ENCODE data around the gene YRDC. TPM values are rescaled to one million over a fixed set of nuclear protein-coding genes. Genes with fewer than 3 reads are reported as not detected.
A peak's percentile ranks its signal among the peaks of the same experiment; 100 is the strongest.

Gene YRDC
- total and polyA plus RNA-seq, 2 of the 13 experiments (the other 11 are each of a cell fraction or from before 2014, with no cell fraction given), result 27.5 to 29.2 TPM

- TF ChIP-seq ZBTB7A (CRISPR knock-in tag; IDR thresholded peaks at IDR 0.05) (0 out of 2 replicates have a peak, but pooled peaks have one; percentile 18), ZNF776 (CRISPR knock-in tag; IDR thresholded peaks at IDR 0.05) (peak; percentile 80; the same call in 1 of the 2 replicates), XRCC5 (optimal IDR thresholded peaks at IDR 0.05; ENCODE audit: low read length) (no peak), ZNF124 (CRISPR knock-in tag; IDR thresholded peaks at IDR 0.05) (no peak), ZBTB7B (CRISPR knock-in tag; IDR thresholded peaks at IDR 0.05) (no peak), ZNF468 (CRISPR knock-in tag; IDR thresholded peaks at IDR 0.05) (no peak), RAD51 (IDR thresholded peaks at IDR 0.05; ENCODE audit: borderline replicate concordance) (no peak), ZNF766 (CRISPR knock-in tag; IDR thresholded peaks at IDR 0.05; ENCODE audit: borderline replicate concordance) (0 out of 2 replicates have a peak, but pooled peaks have one; percentile 33), ZNF33A (CRISPR knock-in tag; IDR thresholded peaks at IDR 0.05; ENCODE audit: borderline replicate concordance) (no peak; the same call in 1 of the 2 replicates), TEF (CRISPR knock-in tag; IDR thresholded peaks at IDR 0.05) (no peak), ESRRA (CRISPR knock-in tag; IDR thresholded peaks at IDR 0.05; ENCODE audit: low read depth) (no peak), GPN1 (CRISPR knock-in tag; IDR thresholded peaks at IDR 0.05; ENCODE audit: borderline replicate concordance) (no peak), FOXO1 (CRISPR knock-in tag; IDR thresholded peaks at IDR 0.05) (no peak; the same call in 1 of the 2 replicates), ZNF143 (CRISPR knock-in tag; IDR thresholded peaks at IDR 0.05) (0 out of 2 replicates have a peak, but pooled peaks have one; percentile 9), CHD4 (IDR thresholded peaks at IDR 0.05; ENCODE audit: borderline replicate concordance, low read length) (no peak), TFAP4 (IDR thresholded peaks at IDR 0.05; ENCODE audit: borderline replicate concordance, low read depth) (no peak), FOXK2 (IDR thresholded peaks at IDR 0.05) (no peak), GZF1 (CRISPR knock-in tag; IDR thresholded peaks at IDR 0.05) (no peak), PRPF4 (IDR thresholded peaks at IDR 0.05; ENCODE audit: low read depth, low read length, poor library complexity, severe bottlenecking) (no peak), ZNF275 (CRISPR knock-in tag; IDR thresholded peaks at IDR 0.05; ENCODE audit: borderline replicate concordance) (no peak), KAT2B (IDR thresholded peaks at IDR 0.05; ENCODE audit: borderline replicate concordance, low read depth, low read length) (no peak), ZNF513 (CRISPR knock-in tag; conservative IDR thresholded peaks at IDR 0.05) (no peak), RFXAP (CRISPR knock-in tag; IDR thresholded peaks at IDR 0.05; ENCODE audit: borderline replicate concordance) (peak; percentile 63; the same call in 1 of the 2 replicates), MIXL1 (CRISPR knock-in tag; IDR thresholded peaks at IDR 0.05) (no peak), GABPA (IDR thresholded peaks at IDR 0.05; ENCODE audit: low read depth, low read length) (peak; percentile 36; the same call in 1 of the 2 replicates), GABPA (CRISPR knock-in tag; IDR thresholded peaks at IDR 0.05; ENCODE audit: low read depth) (0 out of 2 replicates have a peak, but pooled peaks have one; percentile 13)
These were observed 14.1 kb downstream of the YRDC start, which contains the start of gene MANEAL (continued) for GRCh38 chr1:37793773-37794371.

Measured in HepG2 (cell line).